ACC112 (cell line): ENCODE data around the gene PIEZO2.
A peak's percentile ranks its signal among the peaks of the same experiment; 100 is the strongest.

ENCODE experiments used
- H2AFZ ChIP-seq: fragments of 200-600 bp; sonication (generic); one replicate; pipeline ENCODE4 v1.6.0; 2017; ENCODE audit warnings: antibody characterized with exemption, low read length; ENCODE audit not compliant: unreplicated experiment
- H3K27ac ChIP-seq: fragments of 200-600 bp; sonication (generic); 2 replicates; pipeline ENCODE4 v1.5.1; 2014; ENCODE audit warnings: low read depth, mild to moderate bottlenecking, antibody characterized with exemption, low read length, moderate library complexity
- H3K27me3 ChIP-seq: fragments of 200-600 bp; sonication (generic); 2 replicates; pipeline ENCODE4 v1.6.1; 2014; ENCODE audit warnings: mild to moderate bottlenecking, antibody characterized with exemption, low read length, moderate library complexity, mixed read lengths; ENCODE audit not compliant: insufficient read depth
- H3K36me3 ChIP-seq: fragments of 200-600 bp; sonication (generic); 2 replicates; pipeline ENCODE4 v1.6.1; 2016; ENCODE audit warnings: mild to moderate bottlenecking, antibody characterized with exemption, low read length, moderate library complexity, mixed read lengths; ENCODE audit not compliant: insufficient read depth
- H3K4me1 ChIP-seq: fragments of 200-600 bp; sonication (generic); one replicate; pipeline ENCODE4 v1.6.1; 2016; ENCODE audit warnings: low read length, mixed read lengths; ENCODE audit not compliant: insufficient read depth, unreplicated experiment, control insufficient read depth
- H3K4me3 ChIP-seq: fragments of 200-600 bp; sonication (generic); 2 replicates; pipeline ENCODE4 v1.5.1; 2014; ENCODE audit warnings: mild to moderate bottlenecking, low read depth, low read length
- H3K79me2 ChIP-seq: fragments of 200-600 bp; sonication (generic); one replicate; pipeline ENCODE4 v1.6.0; 2016; ENCODE audit warnings: low read length; ENCODE audit not compliant: control insufficient read depth, unreplicated experiment, insufficient read depth

Gene PIEZO2

DNA sequence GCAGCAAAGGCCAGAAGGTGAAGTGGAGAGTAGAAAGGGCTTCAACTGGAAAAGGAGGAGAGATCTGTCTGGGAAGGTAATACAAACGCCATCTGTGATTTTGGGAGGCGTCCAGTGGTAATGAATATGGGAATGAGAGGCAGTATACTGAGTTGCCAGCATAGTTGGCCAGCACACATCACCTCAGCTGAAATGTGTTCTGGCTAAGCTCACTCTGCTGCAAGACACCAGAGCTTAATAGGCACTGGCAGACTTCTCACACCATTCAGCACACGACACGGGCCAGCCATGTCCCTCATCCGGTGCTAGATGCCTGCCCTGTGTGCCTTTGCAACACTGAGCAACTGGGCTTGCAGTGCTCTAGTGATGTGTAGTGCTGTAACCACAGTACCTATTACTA is 277.1 kb downstream of the PIEZO2 start:
- Histone ChIP-seq H2AFZ (no peak overlapping the region), H3K79me2 (no peaks in the 10 kb centered on the region), H3K4me3 (no peak overlapping the region), H3K27me3 (no peaks in the 10 kb centered on the region), H3K36me3 (no peaks in the 10 kb centered on the region), H3K4me1 (no peaks in the 10 kb centered on the region), H3K27ac (no peak overlapping the region)

DNA sequence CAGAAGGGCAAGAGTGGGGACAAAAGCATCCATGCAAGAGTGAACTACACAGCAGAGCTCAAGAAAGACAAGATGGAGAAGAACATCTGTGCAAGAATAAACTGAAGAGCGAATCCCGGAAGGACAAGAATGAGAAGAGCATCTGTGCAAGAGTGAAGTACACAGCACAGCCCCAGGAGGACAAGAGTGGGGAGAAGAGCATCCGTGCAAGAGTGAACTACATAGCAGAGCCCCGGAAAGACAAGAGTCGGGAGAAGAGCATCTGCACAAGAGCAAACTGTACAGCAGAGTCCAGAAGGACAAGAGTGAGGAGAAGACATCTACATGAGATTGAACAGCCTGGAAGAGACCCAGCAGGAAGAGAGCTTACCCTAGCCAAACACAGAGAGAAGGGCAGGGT is 284.6 kb downstream of the PIEZO2 start:
- H3K4me1 ChIP-seq, result peaks cover 6% of the 10 kb centered on the region
- H2AFZ ChIP-seq, result no peak overlapping the region
- no peaks in the 10 kb centered on the region for H3K79me2 ChIP-seq
- H3K27ac ChIP-seq, result no peak overlapping the region
- H3K27me3 ChIP-seq, result no peaks in the 10 kb centered on the region
- no peak overlapping the region for H3K4me3 ChIP-seq
- no peaks in the 10 kb centered on the region for H3K36me3 ChIP-seq

DNA sequence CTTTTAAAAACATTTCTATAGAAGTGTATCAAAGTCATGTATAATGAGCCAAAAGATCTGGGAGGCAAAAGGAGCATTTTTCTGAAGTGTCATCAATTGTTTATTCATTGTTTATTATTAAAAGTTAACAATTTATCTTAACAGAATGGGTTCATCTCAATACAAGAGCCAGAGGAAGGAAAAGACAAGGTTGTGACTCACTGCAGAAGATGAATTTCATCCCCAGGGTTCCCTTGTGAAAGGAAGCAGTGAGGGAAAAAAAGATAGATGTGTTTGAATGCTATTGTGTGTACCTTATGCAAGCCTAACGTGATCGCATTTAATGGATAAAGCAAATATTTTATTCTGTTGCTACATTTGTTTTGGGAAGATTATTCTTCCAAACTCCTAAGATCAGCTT is 286.3 kb downstream of the PIEZO2 start:
- Histone ChIP-seq H3K27me3 (no peaks in the 10 kb centered on the region), H3K27ac (no peak overlapping the region), H3K36me3 (no peaks in the 10 kb centered on the region), H3K79me2 (no peaks in the 10 kb centered on the region), H2AFZ (no peak overlapping the region), H3K4me1 (peaks cover 6% of the 10 kb centered on the region), H3K4me3 (no peak overlapping the region)

DNA sequence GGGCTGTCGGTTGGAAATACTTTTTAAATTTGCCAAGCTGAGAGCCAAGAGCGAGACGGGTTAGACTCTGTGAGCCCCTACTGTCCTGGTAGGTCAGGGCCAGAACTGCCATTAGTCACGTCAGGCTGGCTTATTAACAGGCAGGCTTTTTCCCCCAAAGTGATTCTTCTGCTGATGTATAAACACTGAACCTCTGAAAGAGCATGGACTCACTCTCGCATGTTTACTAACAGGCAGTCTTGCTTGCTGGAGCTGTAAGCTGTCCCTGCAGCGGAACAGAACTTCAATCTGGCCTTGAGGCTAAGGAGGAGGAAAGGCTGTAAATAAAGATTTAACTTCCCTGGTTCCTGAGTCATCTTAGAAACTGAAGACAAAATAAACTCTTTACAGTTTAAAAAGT is 288.4 kb downstream of the PIEZO2 start:
- H3K4me3 ChIP-seq, result no peak overlapping the region
- H3K79me2 ChIP-seq, result no peaks in the 10 kb centered on the region
- H3K4me1 ChIP-seq, result peaks cover 6% of the 10 kb centered on the region
- no peak overlapping the region for H3K27ac ChIP-seq
- H2AFZ ChIP-seq, result no peak overlapping the region
- H3K36me3 ChIP-seq, result no peaks in the 10 kb centered on the region
- H3K27me3 ChIP-seq, result no peaks in the 10 kb centered on the region

DNA sequence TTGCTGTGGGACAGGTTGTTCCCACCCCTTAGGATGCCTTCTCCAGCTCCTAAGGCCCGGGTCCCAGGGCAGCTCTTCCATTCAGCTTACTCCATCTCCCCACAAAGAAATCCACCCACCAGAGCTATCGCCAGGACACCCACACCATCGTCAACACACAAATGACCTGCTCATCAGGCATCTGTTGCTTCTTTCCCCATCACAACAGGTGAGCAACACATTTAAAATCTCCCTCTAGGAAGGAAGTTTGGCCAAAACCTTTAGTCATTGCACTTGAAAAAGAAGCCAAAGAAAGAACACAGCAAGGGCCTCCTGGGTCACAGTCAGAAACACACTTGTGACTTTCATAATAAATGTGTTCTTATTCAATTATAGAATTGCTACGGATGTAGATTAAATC is 289.0 kb downstream of the PIEZO2 start:
- H2AFZ ChIP-seq, result no peak overlapping the region
- peaks cover 6% of the 10 kb centered on the region for H3K4me1 ChIP-seq
- H3K4me3 ChIP-seq, result no peak overlapping the region
- H3K27ac ChIP-seq, result no peak overlapping the region
- H3K79me2 ChIP-seq, result no peaks in the 10 kb centered on the region
- H3K36me3 ChIP-seq, result no peaks in the 10 kb centered on the region
- no peaks in the 10 kb centered on the region for H3K27me3 ChIP-seq

DNA sequence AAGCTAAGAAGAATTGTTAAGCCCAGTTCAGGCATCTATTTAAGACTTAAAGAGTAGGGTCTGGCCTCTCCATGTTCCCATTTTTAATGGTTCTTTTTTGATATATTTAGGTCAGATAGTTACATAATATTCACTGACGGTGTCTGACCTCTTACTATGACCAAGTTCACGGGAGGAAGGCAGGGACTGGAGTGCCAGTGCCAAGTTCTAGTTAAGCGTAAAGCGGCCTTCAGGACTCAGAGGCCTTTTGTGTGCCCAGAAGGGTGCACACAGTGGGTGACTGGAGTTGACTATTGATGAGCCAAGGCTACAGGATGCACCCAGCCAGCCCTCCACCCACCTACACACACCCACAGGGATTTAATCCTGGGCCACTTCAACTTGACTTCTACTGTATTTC is 290.9 kb downstream of the PIEZO2 start:
- no peak overlapping the region for H3K27ac ChIP-seq
- no peaks in the 10 kb centered on the region for H3K36me3 ChIP-seq
- H3K4me3 ChIP-seq, result no peak overlapping the region
- no peaks in the 10 kb centered on the region for H3K27me3 ChIP-seq
- H2AFZ ChIP-seq, result no peak overlapping the region
- no peaks in the 10 kb centered on the region for H3K79me2 ChIP-seq
- H3K4me1 ChIP-seq, result peaks cover 4% of the 10 kb centered on the region

DNA sequence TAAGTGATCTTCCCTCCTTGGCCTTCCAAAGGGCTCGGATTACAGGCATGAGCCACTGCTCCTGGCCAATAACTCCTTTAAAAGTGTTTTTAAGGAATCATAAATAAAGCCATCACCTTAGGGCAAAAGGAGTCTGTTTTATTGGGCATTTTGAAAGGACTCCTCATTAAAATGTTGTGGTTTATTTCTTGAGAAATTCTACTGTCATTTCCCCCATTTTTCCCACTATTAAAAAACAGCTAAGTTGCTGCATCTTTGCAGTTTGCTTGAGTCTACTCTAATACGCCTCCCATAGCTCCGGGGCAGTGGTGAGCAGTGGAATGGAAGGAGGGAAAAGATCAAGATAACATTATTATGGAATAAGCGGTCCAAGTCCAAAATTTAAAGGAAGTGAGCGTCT is 293.2 kb downstream of the PIEZO2 start:
- Histone ChIP-seq H3K4me3 (no peak overlapping the region), H3K36me3 (no peaks in the 10 kb centered on the region), H3K4me1 (peaks cover 4% of the 10 kb centered on the region), H2AFZ (no peak overlapping the region), H3K27me3 (no peaks in the 10 kb centered on the region), H3K79me2 (no peaks in the 10 kb centered on the region), H3K27ac (no peak overlapping the region)

DNA sequence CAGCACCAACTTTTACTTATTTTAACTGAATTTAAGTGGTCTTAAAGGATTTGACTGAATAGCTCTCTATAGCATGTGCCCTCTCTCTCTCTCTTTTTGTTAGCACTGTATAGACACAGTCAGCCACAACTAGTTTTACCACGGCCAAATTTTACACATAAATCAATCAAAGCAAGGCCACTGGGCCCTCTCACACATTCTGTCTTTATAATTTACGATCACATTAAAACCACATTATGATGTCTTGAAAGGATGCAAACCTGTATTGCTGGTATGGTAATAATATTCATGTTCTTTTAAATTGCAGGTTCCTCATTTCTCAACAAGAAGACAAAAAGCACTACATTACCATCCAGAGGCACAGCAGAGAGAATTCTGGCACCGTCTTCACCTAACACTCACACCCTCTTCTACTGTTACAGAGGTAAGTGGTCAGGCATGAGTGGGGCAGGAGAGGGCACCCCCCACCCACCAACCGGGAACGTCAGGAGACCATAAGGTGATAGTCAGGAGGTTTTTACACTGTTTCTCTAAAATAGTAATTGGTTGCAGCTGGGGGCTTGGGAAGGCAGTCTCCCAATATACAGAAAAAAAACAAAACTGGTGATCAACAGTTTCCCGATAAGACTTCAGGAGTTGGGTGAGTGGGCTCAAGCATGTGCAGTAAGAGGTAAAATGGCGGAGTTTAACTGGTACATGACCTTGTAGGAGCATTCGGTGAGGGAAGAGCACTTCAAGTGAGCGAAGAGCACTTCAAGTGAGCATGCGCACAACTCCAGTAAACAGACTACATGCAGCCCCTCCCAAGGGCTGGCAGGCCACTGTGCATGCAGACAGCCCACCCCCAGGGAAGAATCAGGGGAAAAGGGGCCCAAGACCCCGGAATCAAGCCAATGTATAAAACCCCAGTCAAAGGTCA is 296.7 kb downstream of the PIEZO2 start:
- Histone ChIP-seq H3K27ac (no peak overlapping the region), H3K4me3 (no peak overlapping the region), H3K27me3 (no peaks in the 10 kb centered on the region), H2AFZ (no peak overlapping the region), H3K4me1 (peaks cover 4% of the 10 kb centered on the region), H3K79me2 (no peaks in the 10 kb centered on the region), H3K36me3 (no peaks in the 10 kb centered on the region)

DNA sequence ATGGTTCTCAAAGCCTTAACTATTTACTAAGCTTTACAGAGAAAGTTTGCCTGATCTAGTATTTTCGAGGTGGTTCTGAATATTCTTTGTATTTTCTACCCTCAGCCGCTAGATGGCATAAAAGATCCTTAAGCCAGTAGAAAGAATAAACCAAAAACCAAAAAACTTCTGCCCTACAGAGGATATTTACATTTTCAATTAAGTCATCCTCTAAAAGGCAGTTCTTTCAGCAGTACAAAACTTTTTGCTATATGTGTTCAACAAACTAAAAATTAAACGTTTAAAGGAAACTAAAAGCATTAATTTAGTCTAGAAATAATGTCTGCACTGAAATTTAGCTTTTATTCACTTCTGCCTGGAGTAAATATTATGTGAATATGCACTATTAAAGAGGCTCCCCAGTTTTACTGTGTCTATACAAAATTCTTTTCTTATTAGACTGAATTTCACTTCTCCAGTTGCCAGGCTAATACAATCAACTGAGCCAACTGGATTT is 297.5 kb downstream of the PIEZO2 start:
- no peak overlapping the region for H3K4me3 ChIP-seq
- H2AFZ ChIP-seq, result no peak overlapping the region
- no peaks in the 10 kb centered on the region for H3K79me2 ChIP-seq
- H3K36me3 ChIP-seq, result no peaks in the 10 kb centered on the region
- peaks cover 4% of the 10 kb centered on the region for H3K4me1 ChIP-seq
- H3K27ac ChIP-seq, result no peak overlapping the region
- H3K27me3 ChIP-seq, result no peaks in the 10 kb centered on the region

DNA sequence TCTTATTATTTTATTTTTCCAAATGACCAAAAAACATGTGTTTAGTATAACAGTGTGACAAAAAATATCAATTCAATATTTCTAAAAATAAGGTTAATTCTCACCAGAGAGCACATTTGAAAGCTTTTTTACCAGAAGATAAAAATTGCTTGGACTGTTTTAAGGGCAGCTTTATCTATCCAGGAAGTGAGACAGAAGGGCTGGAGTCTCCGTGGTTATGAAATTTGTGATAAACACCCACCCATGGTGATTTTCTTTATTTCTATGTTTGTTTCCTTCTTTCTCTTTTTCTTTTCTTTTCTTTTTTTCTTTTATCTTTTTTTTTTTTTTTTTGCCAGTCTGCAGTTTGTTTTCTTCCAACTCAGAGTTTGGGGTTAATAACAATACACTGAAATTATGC is 298.5 kb downstream of the PIEZO2 start:
- peaks cover 4% of the 10 kb centered on the region for H3K4me1 ChIP-seq
- H3K36me3 ChIP-seq, result no peaks in the 10 kb centered on the region
- no peaks in the 10 kb centered on the region for H3K79me2 ChIP-seq
- no peak overlapping the region for H3K4me3 ChIP-seq
- H2AFZ ChIP-seq, result peak overlapping the region; percentile 14
- H3K27me3 ChIP-seq, result no peaks in the 10 kb centered on the region
- no peak overlapping the region for H3K27ac ChIP-seq

DNA sequence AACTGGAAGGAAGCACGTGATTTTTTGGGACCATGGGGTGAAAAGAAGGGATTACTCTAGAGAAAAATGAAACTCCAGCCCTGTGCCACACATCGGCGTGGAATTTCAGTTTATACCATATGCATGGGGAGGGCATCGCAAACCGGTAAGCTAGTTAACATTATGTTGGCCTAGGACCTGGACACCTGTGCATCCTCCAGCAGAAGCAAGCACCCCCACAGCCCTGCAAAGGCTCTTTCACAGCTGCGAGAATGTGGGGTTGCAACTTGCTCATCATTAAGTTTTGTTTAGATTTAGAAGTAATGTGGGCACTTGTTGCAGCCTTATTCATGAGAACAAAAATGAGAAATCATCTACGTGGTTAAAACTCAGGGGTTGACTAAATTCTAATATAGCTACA is 299.2 kb downstream of the PIEZO2 start:
- Histone ChIP-seq H2AFZ (no peak overlapping the region), H3K27me3 (no peaks in the 10 kb centered on the region)

More for the DNA sequence above, 299.2 kb downstream of the PIEZO2 start:
- Histone ChIP-seq H3K79me2 (no peaks in the 10 kb centered on the region), H3K4me3 (no peak overlapping the region), H3K36me3 (no peaks in the 10 kb centered on the region), H3K27ac (no peak overlapping the region), H3K4me1 (peaks cover 4% of the 10 kb centered on the region)
